HG03521 (cell line): ENCODE results near the gene WWOX.

Source experiments
- ATAC-seq: cut with Tn5 transposase; IDR thresholded peaks from one replicate; pipeline ENCODE4 v1.9.1; 2021; ENCODE audit warnings: mild to moderate bottlenecking, moderate library complexity; ENCODE audit not compliant: unreplicated experiment

Gene WWOX

DNA sequence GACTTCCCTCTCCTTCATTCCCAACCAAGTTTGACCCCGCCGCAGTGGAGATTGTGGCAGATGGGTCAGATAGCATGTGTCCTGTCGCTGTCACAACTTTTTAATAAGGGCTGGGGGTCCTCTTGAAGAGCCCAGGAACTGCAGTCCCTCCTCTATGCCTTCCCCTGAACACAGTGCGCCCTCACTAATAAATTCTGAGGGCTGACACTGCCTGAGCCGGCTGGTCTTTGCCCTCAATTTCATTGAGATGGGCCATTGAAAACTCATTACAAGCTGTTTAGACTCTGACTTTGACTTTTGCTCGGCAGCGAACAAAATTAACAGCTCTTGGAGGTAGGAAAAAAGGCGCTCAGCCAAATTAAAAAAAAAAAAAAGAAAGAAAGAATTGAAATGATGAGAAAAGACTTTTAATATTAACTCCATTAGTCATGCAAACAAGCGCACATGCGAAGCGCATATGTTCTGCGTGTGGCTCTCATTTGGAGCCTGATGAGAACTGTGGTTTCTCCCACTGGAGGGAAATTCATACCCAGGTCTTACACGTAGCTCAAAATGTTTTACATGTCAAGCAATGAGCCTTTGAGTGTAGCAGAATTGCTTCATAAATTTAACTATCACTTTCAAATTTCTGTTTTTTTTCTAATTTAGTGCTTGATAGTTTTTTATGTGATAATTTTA is 704.7 kb downstream of the WWOX start:
- ATAC-seq: no peak

- no peak for ATAC-seq
Measured at GRCh38 chr16:78805556-78805955, 706.1 kb downstream of the WWOX start.

GRCh38 chr16:78811247-78811646 is 711.8 kb downstream of the WWOX start:
- ATAC-seq: no peak

DNA sequence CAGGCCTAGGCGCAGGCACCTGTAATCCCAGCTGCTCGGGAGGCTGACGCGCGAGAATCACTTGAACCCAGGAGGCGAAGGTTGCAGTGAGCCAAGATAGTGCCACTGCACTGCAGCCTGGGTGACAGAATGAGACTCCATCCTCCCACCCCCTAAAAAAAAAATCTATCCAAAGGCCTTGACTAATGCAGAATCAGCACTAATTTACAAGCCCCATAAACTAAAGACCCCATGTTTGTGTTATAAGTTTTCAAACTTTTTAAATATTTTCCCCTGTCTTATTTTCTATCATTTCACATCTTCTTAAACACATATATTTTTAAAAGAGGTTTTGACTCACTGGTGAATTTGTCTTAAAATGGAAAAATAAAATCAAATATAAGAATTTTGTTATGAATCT is 713.1 kb downstream of the WWOX start:
- ATAC-seq: no peak

DNA sequence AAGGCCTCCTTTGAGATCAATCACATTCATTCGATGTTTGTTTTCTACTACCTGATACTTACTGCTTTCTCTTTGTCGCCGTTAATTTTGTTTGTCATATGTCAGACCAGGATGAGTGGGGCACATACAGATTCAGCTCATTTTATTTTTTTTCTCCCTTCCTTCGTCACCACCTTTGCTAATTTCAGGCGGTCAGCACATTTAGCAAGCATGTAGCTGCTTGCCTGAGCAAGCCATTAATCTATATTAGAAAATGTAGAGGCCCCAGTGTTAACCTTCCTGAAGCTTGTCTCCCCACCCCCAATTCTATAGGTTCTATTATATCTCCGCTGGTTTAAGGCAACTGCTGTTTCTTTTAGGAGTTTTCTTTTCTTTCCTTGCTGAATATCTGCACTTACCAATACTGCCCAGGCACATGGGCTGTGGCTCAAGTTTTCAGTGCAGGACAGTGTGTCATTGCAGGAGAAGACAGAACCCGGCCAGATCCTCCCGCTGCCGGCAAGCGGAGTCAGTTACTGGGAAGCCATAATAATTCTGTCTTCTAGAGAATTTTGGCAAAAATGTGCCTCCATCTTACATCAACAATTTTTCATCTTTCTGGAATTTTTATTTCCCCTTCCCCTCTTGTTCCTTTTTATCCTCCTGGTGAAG is 714.3 kb downstream of the WWOX start:
- ATAC-seq: no peak

DNA sequence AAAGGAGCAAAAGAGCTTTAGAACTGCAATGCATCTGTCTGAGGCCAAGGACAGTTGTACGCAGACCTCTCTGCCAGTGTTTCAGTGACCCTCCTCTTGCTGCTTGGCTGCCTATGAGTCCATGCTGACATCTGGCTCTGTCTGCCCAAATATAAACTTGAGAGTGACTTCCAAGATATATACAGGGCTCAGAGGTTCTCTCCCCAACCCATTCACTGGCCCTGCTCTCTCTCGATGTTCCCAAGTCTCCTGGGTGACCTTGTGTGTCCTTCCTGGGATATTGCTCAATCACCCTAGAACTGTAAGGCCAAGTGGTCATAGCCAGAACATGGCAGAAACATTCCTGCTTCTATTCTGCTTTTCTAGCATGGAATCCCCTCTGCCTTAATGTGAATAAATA is 716.3 kb downstream of the WWOX start:
- no peak for ATAC-seq

- ATAC-seq: no peak
Measured at GRCh38 chr16:78816499-78817195, 717.2 kb downstream of the WWOX start.

GRCh38 chr16:78817200-78817739 is 717.8 kb downstream of the WWOX start:
- ATAC-seq: no peak

DNA sequence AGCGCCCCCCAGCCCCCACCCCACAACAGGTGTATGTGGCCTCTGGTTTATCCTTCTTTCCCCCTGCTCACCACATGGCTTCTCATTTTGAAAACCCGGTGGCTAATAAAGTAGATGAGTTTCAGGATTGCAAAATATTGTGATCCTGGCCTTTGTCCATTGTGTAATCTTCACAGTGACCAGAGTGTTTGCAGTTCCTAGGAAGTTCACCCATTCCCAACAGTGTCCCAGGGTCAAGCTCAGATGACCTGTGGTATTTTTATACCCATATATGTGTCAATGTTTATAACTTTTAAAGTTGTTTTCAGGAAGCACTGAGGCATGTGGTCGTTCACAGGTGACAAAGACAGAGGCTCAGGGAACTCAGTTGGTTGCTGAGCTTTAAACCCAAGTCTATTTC is 721.9 kb downstream of the WWOX start:
- ATAC-seq: no peak

DNA sequence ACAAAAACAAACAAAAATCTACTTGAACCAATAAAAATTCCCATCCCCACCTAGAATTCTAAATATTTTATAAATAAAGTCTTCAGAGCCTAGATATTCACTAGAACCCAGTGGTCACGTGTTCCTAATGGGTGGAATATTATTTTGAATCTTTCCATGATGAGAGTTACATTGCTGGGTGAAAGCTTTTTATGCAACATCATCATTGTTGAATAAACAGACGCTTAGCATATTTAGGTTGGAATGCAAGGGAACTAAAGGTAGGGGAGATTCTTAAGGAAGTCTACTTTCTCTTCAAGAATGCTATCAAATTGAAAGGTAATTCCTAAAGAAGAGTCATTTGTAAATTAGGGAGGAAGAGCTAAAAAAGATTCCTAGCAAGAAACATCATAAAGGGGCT is 723.1 kb downstream of the WWOX start:
- no peak for ATAC-seq

DNA sequence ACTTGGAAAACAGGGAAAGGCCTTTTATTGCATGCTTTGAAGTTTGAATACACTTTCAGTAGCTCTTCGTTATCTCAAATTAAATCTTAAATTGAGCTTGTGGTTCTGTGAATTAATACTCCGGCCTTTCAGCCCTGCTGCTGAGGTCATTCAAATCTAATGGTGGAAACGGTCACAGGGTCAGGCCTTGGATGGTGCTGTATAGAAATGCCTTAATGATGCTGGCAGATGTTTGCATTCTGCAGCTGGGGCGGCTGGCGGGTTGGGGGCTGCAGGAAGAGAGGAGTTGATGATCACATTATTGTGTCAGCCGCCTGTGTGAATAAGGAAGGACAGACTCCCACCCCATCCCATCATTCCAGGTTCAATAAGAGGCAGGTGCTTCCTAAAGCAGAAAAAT is 723.6 kb downstream of the WWOX start:
- no peak for ATAC-seq

DNA sequence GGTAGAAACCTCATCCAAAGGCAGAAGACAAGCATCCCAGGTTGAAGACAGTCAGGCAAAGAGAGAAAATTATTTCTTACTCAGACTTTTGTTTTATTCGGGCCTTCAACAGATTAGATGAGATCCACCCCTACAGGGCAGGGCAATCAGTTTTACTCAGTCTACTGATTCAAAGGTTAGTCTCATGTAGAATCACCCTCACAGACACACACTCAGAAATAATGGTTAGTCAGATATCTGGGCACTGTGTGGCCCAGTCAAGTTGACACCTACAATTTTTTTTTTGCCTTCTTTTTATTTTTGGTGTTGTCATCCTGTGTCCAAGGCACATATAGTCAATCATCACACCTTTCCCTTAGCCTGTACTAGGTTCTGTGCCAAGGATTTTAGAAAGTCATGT is 729.8 kb downstream of the WWOX start:
- no peak for ATAC-seq

GRCh38 chr16:78830599-78830998 is 731.1 kb downstream of the WWOX start:
- no peak for ATAC-seq

DNA sequence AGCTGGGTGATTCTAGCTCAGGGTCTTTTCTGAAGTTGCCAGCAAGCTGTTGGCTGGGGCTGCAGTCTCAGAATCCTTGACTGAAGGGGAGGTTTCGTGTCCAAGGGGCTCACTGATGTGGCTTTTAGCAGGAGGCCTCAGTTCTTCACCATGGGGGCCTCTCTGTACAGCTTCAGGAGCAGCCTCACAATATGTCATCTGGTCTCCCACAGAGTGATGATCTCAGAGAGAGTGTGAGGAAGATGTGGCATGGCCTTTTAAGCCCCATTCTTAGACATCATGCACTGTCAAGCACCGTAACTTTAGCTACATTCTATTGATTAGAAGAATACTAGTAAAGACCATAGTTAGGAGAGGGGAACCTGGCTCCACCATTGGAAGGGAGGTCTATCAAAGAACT is 732.6 kb downstream of the WWOX start:
- ATAC-seq: no peak

GRCh38 chr16:78836802-78837491 is 737.5 kb downstream of the WWOX start:
- no peak for ATAC-seq

- no peak for ATAC-seq
Measured at GRCh38 chr16:78837706-78838105, 738.3 kb downstream of the WWOX start.

GRCh38 chr16:78838276-78838675 is 738.8 kb downstream of the WWOX start:
- ATAC-seq: no peak

- ATAC-seq: no peak
Measured at GRCh38 chr16:78842950-78843349, 743.5 kb downstream of the WWOX start.

- no peak for ATAC-seq
Measured at GRCh38 chr16:78843978-78844377, 744.5 kb downstream of the WWOX start.

DNA sequence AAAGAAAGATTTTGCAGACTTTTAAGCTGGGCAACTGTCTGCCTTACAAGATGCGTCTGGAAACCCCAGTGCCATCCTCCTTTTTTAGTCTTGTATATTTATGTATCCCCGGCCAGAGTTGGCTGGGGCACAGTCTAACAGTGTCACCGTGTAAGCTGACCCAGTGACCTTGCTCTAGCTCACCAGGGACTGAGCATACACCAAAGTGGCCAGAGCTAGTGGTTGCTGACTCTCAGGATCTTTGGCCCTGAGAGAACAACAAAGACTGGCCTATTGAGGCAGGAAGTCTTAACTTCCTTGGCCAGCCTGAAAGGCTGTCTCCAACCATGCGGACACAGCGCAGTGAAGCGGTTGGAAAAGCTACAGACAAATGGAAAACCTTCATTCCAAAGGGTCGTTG is 745.2 kb downstream of the WWOX start:
- ATAC-seq: no peak

DNA sequence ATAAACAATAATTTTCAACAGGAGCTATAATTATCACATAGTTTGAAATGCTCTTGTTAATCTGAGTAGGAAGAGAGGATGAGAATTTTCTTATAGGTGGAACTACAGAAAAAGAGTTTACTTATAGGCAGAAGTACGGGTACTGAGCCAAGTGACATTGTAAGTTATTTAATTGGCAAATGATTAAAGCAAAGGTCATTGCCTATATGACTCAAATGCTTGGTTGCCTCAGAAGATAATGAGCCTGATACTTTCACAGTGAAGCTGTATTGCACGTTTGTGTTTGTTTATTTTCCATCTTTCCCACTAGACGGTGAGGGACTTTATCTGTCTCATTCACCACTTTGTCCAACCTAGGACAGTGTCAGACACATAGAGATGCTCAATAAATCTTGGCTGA is 751.8 kb downstream of the WWOX start:
- ATAC-seq: no peak
